AG04450 (cell line): ENCODE results near the gene LEMD3. TPM values are rescaled to one million over a fixed set of nuclear protein-coding genes. Genes with fewer than 3 reads are reported as not detected.

Source experiments
- CTCF ChIA-PET: fragments of 300-600, 350-600 bp; formaldehyde crosslinking; extraction: SDS; loops from one replicate; lab custom pipeline; 2022; ENCODE audit warnings: antibody characterized with exemption, inconsistent platforms; lab: Charles Lee
- POLR2A ChIA-PET: fragments of 350-600 bp; formaldehyde crosslinking; extraction: SDS; loops from one replicate; lab custom pipeline; 2021; ENCODE audit warnings: antibody characterized with exemption, inconsistent platforms; lab: Yijun Ruan, JAX
- DNase-seq: peaks from one replicate; pipeline ENCODE4 v3.0.0-alpha.2; 2011; ENCODE audit warnings: low read depth, low spot score
- H3K27ac ChIP-seq: one replicate; pipeline ENCODE4 v1.5.1; 2012; ENCODE audit warnings: low read depth, low read length, control low read depth
- H3K27me3 ChIP-seq: one replicate; pipeline ENCODE4 v1.6.0; 2012; ENCODE audit warnings: low read length; ENCODE audit not compliant: control insufficient read depth, insufficient read depth
- H3K4me3 ChIP-seq: 2 replicates; pipeline ENCODE4 v1.5.1; 2011; ENCODE audit warnings: mild to moderate bottlenecking, low read depth, low read length, control low read depth
- H3K9me3 ChIP-seq: 2 replicates; pipeline ENCODE4 v1.5.1; 2012; ENCODE audit warnings: low read length; ENCODE audit not compliant: control insufficient read depth, insufficient read depth
- polyA plus RNA-seq: library from polyadenylated mRNA; depleted of rRNA; stranded (reverse); fragments of >200 nt; gene quantifications from 2 replicates; pipeline ENCODE4 v1.2.3, GENCODE V29; 2011
- TF ChIP-seq, protein P1 (sequence below): IDR thresholded peaks from 2 replicates; pipeline ENCODE4 v1.5.1; 2011; ENCODE audit warnings: low read depth, low read length, control low read depth, inconsistent platforms

The LEMD3 gene
- polyA plus RNA-seq, 1 experiment = 11.9 TPM

DNA sequence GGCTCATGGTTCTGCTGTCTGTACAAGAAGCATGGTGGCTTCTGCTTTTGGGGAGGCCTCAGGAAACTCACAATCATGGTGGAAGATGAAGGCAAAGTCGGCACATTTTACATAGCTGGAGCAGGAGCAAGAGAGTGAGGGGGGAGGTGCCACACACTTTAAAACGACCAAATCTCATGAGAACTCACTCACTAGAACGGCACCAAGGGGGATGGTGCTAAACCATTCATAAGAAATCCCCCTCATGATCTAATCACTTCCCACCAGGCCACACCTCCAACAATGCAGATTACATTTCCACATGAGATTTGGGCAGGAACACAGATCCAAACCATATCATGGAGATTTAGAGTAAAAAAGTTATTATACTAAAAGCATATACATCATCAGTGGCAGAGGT lies 13.6 kb upstream of the LEMD3 start:
- CTCF ChIA-PET = interaction anchor here (0.6 kb wide), 1 partner anchor 1703 kb away, joined by 6 read pairs; no protein-coding TSS in a partner anchor
- POLR2A ChIA-PET = no interaction called here

DNA sequence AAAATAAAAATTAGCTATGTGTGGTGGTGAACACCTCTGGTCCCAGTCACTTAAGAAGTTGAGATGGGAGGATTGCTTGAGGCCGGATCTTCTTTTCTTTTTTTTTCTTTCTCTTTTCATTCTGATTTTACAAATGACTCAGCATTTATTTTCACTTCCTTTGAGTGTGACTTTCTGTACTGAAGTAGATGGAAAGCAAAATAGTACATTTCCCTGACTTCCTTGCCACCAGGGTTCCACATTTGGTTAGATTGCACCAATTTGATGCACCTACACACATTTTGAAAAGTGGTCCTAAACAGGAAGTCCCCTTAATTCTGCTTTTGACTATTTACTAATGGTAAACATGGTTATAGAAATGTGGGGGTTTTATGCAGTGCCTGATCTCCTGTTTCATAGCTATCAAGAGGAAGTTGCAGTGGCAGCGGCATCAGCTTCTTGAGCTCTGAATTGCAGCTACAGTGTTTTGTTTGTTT lies 13.0 kb upstream of the LEMD3 start:
- ChIA-PET CTCF (interaction anchor here (1.7 kb wide), 1 partner anchor 76 kb away, joined by 4 read pairs; no protein-coding TSS in a partner anchor), POLR2A (no interaction called here)
- no peak overlapping the region for H3K4me3 ChIP-seq
- peaks cover 7% of the 10 kb centered on the region for H3K27me3 ChIP-seq
- no peak overlapping the region for H3K27ac ChIP-seq
- no peak for DNase-seq
- TF ChIP-seq, protein P1, sequence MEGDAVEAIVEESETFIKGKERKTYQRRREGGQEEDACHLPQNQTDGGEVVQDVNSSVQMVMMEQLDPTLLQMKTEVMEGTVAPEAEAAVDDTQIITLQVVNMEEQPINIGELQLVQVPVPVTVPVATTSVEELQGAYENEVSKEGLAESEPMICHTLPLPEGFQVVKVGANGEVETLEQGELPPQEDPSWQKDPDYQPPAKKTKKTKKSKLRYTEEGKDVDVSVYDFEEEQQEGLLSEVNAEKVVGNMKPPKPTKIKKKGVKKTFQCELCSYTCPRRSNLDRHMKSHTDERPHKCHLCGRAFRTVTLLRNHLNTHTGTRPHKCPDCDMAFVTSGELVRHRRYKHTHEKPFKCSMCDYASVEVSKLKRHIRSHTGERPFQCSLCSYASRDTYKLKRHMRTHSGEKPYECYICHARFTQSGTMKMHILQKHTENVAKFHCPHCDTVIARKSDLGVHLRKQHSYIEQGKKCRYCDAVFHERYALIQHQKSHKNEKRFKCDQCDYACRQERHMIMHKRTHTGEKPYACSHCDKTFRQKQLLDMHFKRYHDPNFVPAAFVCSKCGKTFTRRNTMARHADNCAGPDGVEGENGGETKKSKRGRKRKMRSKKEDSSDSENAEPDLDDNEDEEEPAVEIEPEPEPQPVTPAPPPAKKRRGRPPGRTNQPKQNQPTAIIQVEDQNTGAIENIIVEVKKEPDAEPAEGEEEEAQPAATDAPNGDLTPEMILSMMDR = no peak
- H3K9me3 ChIP-seq = no peaks in the 10 kb centered on the region

More for the DNA sequence above, 13.6 kb upstream of the LEMD3 start:
- no peak for DNase-seq
- H3K4me3 ChIP-seq = no peak overlapping the region
- no peaks in the 10 kb centered on the region for H3K9me3 ChIP-seq
- no peak overlapping the region for H3K27ac ChIP-seq
- peaks cover 7% of the 10 kb centered on the region for H3K27me3 ChIP-seq
- TF ChIP-seq, protein P1 = no peak

DNA sequence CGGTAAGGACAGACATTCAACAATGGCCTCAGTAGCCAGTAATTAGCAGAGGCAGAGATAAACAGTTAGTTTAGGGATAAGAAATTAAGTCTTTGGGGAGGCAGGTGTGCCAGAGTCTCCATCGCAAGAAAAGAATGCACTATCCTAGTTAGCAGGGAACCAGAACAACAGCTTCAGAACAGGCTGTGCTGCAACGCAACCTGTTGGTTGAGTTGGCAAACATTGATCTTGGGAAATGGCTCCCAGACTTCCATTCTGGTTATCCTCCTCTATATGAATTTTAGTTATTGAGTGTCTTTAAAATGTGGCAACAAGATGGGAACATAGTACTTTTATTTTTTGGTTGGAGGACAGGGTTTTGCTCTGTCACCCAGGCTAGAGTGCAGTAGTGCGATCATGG lies 12.3 kb upstream of the LEMD3 start:
- TF ChIP-seq, protein P1 = no peak
- no peak for DNase-seq
- CTCF ChIA-PET = interaction anchor here (0.7 to 1.7 kb wide), 2 partner anchors 75 to 351 kb away, joined by 3 to 4 read pairs; no protein-coding TSS in a partner anchor
- Histone ChIP-seq H3K4me3 (no peak overlapping the region), H3K27me3 (peaks cover 4% of the 10 kb centered on the region), H3K27ac (no peak overlapping the region), H3K9me3 (no peaks in the 10 kb centered on the region)
- POLR2A ChIA-PET = no interaction called here

DNA sequence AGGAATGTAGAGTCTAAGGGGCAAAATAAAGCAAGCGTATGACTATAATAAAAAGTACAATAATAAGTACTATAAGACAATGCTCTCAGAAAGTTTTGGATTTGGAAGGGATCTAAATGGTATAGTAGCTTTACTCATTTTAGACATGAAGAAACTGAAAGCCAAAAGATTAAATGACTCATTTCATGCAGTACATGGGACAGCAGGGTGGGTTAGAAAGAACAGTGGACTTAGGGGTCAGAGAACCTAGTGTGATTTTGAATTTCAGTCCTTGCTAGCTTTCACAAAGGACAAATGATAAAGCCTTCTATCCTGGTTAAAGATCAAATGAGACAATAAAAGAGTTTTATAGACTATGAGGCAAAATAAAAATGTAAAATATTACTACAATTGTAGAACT lies 6.8 kb upstream of the LEMD3 start:
- TF ChIP-seq, protein P1 = no peak
- ChIA-PET CTCF (no interaction called here), POLR2A (no interaction called here)
- H3K4me3 ChIP-seq = no peak overlapping the region
- no peak overlapping the region for H3K27ac ChIP-seq
- no peaks in the 10 kb centered on the region for H3K27me3 ChIP-seq
- DNase-seq = no peak
- H3K9me3 ChIP-seq = no peaks in the 10 kb centered on the region

DNA sequence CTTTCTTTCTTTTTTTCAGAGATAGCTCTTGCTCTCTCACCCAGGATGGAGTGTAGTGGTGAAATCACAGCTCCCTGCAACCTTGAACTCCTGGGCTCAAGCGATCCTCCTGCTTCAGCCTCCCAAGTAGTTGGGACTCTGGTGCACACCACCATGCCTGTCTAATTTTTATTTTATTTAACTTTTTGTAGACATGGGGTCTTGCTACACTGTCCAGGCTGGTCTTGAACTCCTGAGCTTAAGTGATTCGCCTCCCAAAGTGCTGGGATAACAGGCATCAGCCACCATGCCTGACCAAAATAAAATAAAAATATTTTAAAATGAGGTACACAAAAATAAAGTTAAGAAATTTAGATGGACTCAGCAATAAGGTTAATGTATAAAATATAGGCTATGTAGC lies 5.1 kb upstream of the LEMD3 start:
- Histone ChIP-seq H3K4me3 (no peak overlapping the region), H3K27me3 (no peaks in the 10 kb centered on the region), H3K27ac (no peak overlapping the region), H3K9me3 (no peaks in the 10 kb centered on the region)
- TF ChIP-seq, protein P1 = no peak
- ChIA-PET POLR2A (no interaction called here), CTCF (interaction anchor here (1.2 kb wide), 1 partner anchor 362 kb away, joined by 4 read pairs; no protein-coding TSS in a partner anchor)
- DNase-seq = no peak
